Esophagus muscularis mucosa (tissue), 4 donors: ENCODE measurements around the gene USP32. TPM values are rescaled to one million over a fixed set of nuclear protein-coding genes. Genes with fewer than 3 reads are reported as not detected.

Experiments used
- DNase-seq: peaks from one replicate; pipeline ENCODE4 v3.0.0-alpha.2; 2017; ENCODE audit errors: extremely low spot score
- H3K27ac ChIP-seq, 4 donors: fragments of 200-600 bp; sonication (generic); replicated peaks in 1 of 4; 1 replicate in 3 of 4; 2 replicates in 1 of 4; pipeline ENCODE4 v1.5.1; 2016 to 2019; ENCODE audit warnings: mild to moderate bottlenecking in 1 of 4
- H3K27me3 ChIP-seq, 4 donors: fragments of 200-600 bp; sonication (generic); one replicate each; pipeline versions ENCODE4 v1.5.1 to v1.6.0; 2016 to 2019
- H3K36me3 ChIP-seq, 4 donors: fragments of 200-600 bp; sonication (generic); one replicate each; pipeline ENCODE4 v1.5.1; 2016 to 2019
- H3K4me1 ChIP-seq, 4 donors: fragments of 200-600 bp; sonication (generic); one replicate each; pipeline ENCODE4 v1.5.1; 2016 to 2019
- H3K4me3 ChIP-seq, 4 donors: fragments of 200-600 bp; sonication (generic); 1 replicate in 2 of 4; 2 replicates in 2 of 4; pipeline ENCODE4 v1.5.1; 2016 to 2019; ENCODE audit warnings: mild to moderate bottlenecking in 4 of 4, moderate library complexity in 1 of 4
- H3K9me3 ChIP-seq, 4 donors: fragments of 200-600 bp; sonication (generic); 1 replicate in 3 of 4; 2 replicates in 1 of 4; pipeline ENCODE4 v1.5.1; 2016 to 2019
- EP300 ChIP-seq: sonication (generic); formaldehyde crosslinking; IDR thresholded peaks from one replicate; pipeline ENCODE4 v1.6.1; 2017; ENCODE audit warnings: antibody characterized with exemption
- POLR2A ChIP-seq: fragments of 450-650 bp; IDR thresholded peaks from one replicate; pipeline ENCODE4 v1.6.1; 2017; ENCODE audit warnings: antibody characterized with exemption, moderate library complexity, mild to moderate bottlenecking, low read depth
- POLR2AphosphoS5 ChIP-seq, 2 donors: sonication (generic); formaldehyde crosslinking; IDR thresholded peaks; one replicate each; pipeline ENCODE4 v1.6.1; 2017; ENCODE audit warnings: antibody characterized with exemption in 2 of 2
- WGBS: methylation state at CpG from one replicate; pipeline ENCODE4 v1.1.5; 2018; 5-methylcytosine and 5-hydroxymethylcytosine counted together
- intact Hi-C: fragments of 100-400 bp; cut with DNase I; formaldehyde crosslinking; loops from one replicate; pipeline ENCODE4 v1.15.1; 2023
- total RNA-seq, 4 donors: library from RNA; depleted of rRNA; stranded (reverse); fragments of >200 nt; gene quantifications; one replicate each; pipeline versions ENCODE4 v1.1.0 to v1.2.1, GENCODE V29; 2016
- TF ChIP-seq, protein P1 (sequence below), 3 experiments: fragments of 200-600 bp in 2 of 3; fragments of 450-650 bp in 1 of 3; sonication (generic) in 2 of 3; IDR thresholded peaks; one replicate each; pipeline ENCODE4 v1.5.1; 2017 to 2019; ENCODE audit warnings: antibody characterized with exemption in 3 of 3, mild to moderate bottlenecking in 2 of 3, moderate library complexity in 1 of 3

USP32 gene
- total RNA-seq, 4 donors from 2014 or later = 42.3 to 65.8 (median 47.9) TPM

DNA sequence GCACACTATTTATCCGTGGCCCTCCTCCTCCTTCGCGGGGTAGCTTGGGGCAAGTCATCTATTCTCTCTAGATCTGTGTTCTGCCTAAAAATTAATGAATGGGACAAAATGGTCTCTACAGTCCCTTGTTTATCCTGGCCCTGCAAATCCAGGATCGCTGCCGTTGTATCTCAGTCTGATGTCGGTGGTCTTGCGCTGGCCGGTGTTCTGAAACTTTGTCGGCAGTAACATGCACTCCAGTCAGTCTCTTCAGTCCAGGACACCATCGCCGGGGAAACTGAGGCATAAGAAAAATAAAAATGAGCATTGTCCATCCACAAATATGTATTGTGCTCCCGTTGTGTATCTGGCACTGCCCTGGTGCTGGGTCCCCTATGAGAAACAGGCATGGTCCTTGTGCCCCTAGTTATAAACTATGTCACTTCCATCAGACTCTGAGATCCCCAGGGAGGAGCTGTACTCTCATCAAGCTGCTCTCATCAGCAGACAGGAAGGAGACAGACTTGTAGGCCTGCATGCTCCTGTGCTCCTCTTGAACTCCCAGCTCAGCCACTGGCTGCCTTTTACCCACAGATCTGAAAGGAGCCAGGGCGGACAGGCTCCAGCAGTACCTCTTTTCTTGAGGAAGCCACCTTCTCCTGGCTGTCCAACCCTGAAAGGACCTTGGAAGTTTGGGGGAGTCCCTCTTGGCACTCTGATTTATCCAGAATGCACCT lies 255.8 kb downstream of the USP32 start:
- DNase-seq = no peak
- TF ChIP-seq, protein P1, sequence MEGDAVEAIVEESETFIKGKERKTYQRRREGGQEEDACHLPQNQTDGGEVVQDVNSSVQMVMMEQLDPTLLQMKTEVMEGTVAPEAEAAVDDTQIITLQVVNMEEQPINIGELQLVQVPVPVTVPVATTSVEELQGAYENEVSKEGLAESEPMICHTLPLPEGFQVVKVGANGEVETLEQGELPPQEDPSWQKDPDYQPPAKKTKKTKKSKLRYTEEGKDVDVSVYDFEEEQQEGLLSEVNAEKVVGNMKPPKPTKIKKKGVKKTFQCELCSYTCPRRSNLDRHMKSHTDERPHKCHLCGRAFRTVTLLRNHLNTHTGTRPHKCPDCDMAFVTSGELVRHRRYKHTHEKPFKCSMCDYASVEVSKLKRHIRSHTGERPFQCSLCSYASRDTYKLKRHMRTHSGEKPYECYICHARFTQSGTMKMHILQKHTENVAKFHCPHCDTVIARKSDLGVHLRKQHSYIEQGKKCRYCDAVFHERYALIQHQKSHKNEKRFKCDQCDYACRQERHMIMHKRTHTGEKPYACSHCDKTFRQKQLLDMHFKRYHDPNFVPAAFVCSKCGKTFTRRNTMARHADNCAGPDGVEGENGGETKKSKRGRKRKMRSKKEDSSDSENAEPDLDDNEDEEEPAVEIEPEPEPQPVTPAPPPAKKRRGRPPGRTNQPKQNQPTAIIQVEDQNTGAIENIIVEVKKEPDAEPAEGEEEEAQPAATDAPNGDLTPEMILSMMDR (IDR thresholded peaks at IDR 0.05) = no peak
- TF ChIP-seq POLR2A (no peak), EP300 (no peak), POLR2AphosphoS5 (IDR thresholded peaks at IDR 0.05) (no peak)
- no peaks in the 10 kb centered on the region for H3K9me3 ChIP-seq
- H3K36me3 ChIP-seq = peaks cover 0 to 12% (median 4%) of the 10 kb centered on the region in 4 donors
- 82% methylated on average over 11 of the region's 13 CpGs for WGBS
- H3K4me1 ChIP-seq = peaks cover 35 to 50% (median 43%) of the 10 kb centered on the region in 4 donors
- intact Hi-C loops = loop anchor here (5.0 kb wide), 1 partner anchor 301 kb away; no protein-coding TSS in a partner anchor
- peak overlapping the region in 1 of 4 donors; percentile 63 for H3K27ac ChIP-seq
- H3K4me3 ChIP-seq = peak overlapping the region; percentile 61 to 90 (median 68)
- peaks cover 0 to 43% (median 25%) of the 10 kb centered on the region in 4 donors for H3K27me3 ChIP-seq

DNA sequence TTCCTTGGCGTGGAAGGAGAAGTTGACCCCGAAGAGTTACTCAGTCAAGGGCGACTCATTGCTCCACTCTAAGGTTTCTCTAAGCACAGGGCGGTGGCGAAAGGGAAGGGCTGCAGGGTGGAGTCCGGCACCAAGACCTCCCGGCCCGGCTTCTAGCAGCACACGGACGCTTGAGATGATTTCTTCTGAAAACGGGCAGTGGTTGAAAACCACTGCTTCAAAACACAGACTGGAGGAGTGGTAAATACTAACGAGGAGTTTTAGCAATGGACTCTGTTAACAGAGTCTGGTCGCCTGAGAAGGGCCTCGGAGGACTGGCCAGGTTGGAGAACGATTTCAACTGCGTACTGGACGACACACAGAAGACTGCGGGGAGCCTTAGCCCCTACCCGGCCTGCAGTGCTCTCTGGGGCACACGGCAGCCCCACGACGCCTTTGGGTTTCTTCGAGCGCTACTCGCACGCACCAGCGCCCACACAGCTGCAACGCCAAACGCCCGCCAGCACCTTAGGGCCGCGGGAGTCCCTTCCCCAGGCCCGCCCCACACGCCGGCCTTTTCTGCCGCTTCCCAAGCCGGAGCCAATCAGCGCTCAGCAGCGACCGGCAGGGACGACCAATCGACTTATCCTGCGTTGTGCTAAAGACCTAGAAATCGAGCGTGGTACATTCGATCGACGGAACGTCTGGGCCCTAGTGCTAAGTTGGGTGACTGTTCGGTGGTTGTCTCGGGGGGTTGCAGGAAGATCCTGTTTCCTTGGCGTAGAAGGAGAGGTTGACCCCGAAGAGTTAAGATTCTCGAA lies 256.6 kb downstream of the USP32 start:
- DNase-seq = peak; percentile 96
- intact Hi-C loops = loop anchor here (5.0 kb wide), 1 partner anchor 302 kb away; no protein-coding TSS in a partner anchor
- Histone ChIP-seq H3K4me1 (peaks cover 32 to 47% (median 39%) of the 10 kb centered on the region in 4 donors), H3K9me3 (no peaks in the 10 kb centered on the region), H3K4me3 (peak overlapping the region; percentile 61 to 90 (median 68)), H3K27me3 (peaks cover 0 to 35% (median 20%) of the 10 kb centered on the region in 4 donors), H3K27ac (peak overlapping the region; percentile 63 to 81 (median 75)), H3K36me3 (peaks cover 0 to 12% (median 4%) of the 10 kb centered on the region in 4 donors)
- TF ChIP-seq, protein P1 (IDR thresholded peaks at IDR 0.05) = peak in 1 of 3 experiments; percentile 22
- TF ChIP-seq POLR2A (no peak), POLR2AphosphoS5 (IDR thresholded peaks at IDR 0.05) (peak; percentile 83 to 92)
- WGBS = under 1% methylated on average over 26 of the region's 54 CpGs

DNA sequence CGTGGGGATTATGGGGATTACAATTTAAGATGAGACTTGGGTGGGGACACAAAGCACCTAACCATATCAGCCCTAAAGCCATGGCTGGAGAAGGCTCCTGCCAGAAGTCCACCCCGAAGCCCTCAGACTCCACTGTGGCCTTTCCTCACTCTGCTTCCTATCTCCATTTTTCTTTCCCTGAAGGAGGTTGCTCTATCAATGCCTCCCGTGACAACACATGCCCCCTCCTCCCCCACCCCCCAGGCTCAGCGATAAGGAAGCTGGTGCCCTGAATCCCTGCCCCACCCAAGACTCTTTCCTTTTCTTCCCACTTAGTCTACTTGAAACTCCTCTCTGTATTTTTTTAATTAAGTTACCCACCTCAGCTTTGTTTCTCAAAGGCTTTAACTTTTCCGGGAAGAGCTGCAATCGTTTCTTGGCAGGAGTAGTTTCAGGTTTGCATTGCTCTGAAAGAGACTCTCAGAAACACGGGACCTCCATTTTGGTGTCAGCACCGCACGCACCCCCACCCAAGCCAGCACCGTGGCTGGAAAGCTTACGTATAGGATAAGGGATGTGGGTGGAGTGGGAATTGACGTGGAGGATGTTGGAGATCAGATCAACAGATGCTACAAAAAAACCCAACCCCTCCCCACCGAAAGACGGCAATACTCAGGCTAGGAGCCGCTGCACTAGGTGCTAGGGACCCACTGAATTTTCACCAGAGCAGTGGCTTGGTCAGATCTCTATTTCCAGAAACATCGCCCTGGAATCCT lies 257.4 kb downstream of the USP32 start:
- Histone ChIP-seq H3K27ac (peak overlapping the region; percentile 63 to 81 (median 75)), H3K36me3 (peaks cover 0 to 12% (median 4%) of the 10 kb centered on the region in 4 donors), H3K4me1 (peaks cover 30 to 39% (median 33%) of the 10 kb centered on the region in 4 donors), H3K4me3 (peak overlapping the region; percentile 61 to 90 (median 68)), H3K27me3 (peaks cover 0 to 27% (median 13%) of the 10 kb centered on the region in 4 donors), H3K9me3 (no peaks in the 10 kb centered on the region)
- DNase-seq = no peak
- intact Hi-C loops = loop anchor here (5.0 kb wide), 1 partner anchor 303 kb away; no protein-coding TSS in a partner anchor
- 10% methylated on average over 16 of the region's 16 CpGs for WGBS
- peak in 1 of 2 donors; percentile 9 for TF ChIP-seq POLR2AphosphoS5 (IDR thresholded peaks at IDR 0.05)
- TF ChIP-seq, protein P1 (IDR thresholded peaks at IDR 0.05) = no peak

DNA sequence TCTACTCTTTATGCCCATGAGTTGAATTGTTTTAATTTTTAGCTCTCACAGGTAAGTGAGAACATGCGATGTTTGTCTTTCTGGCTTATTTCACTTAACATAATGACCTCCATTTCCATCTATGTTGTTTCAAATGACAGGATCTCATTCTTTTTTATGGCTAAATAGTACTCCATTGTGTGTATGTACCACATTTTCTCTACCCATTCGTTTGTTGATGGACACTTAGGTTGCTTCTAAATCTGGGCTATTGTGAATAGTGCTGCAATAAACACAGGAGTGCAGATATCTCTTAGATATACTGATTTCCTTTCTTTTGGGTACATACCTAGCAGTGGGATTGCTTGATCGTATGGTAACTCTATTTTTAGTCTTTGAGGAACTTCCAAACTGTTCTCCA lies 261.5 kb downstream of the USP32 start:
- peaks cover 0 to 12% (median 4%) of the 10 kb centered on the region in 4 donors for H3K36me3 ChIP-seq
- intact Hi-C loops = no loop called here
- H3K4me3 ChIP-seq = no peak overlapping the region
- no peaks in the 10 kb centered on the region for H3K9me3 ChIP-seq
- H3K4me1 ChIP-seq = peaks cover 16 to 23% (median 20%) of the 10 kb centered on the region in 4 donors
- no peak for TF ChIP-seq POLR2A
- TF ChIP-seq EP300 = no peak
- no peak for TF ChIP-seq POLR2AphosphoS5 (IDR thresholded peaks at IDR 0.05)
- TF ChIP-seq, protein P1 (IDR thresholded peaks at IDR 0.05) = no peak
- H3K27me3 ChIP-seq = peaks cover 0 to 7% (median 0%) of the 10 kb centered on the region in 4 donors
- no peak overlapping the region for H3K27ac ChIP-seq
- no peak for DNase-seq
- WGBS = 79% methylated on average over 3 of the region's 3 CpGs
